Stimulated activated CD8-positive, alpha-beta memory T cell treated with anti-CD3 and anti-CD28 coated beads, Interleukin-7, amount 100 ng/mL, for 1 hour (primary cell): Measurements from ENCODE around the gene IGF1R.

Source experiments
- DNase-seq, 2 donors: peaks; one replicate each; pipeline ENCODE4 v3.0.0-alpha.2; 2020; ENCODE audit warnings: low read depth in 2 of 2

Gene IGF1R

DNA sequence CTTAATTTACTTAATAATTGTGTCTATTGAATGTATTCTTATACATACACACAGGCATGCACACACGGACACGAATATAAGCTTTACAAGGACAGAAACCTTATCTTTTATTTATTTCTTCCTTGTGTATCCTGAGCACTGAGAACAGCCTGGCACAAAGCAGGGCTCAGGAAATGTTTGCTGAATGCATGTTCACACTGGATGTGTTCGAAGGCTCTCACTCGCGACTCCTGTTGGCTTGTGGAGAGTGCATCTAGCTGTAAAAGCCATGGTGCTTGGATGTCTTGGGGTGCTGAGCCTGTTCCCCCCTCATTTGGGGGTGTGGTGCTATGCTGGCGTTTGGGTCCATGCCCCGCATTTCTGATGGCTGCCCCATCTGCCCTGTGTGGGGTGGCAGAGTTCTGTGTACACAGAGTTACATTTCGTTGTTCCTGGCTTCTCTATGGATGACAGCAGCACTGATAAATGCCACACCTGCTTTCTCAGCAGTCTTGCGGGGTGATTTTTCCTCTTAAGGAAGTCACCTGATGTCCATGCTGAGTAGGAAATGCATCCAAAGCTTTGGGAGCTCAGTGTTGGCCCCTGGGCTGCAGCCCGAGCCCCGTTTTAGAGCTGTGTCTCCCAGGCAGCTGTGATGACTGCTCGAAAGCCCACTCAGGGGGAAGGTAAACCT, 148.5 kb downstream of the IGF1R start:
- no peak for DNase-seq

DNA sequence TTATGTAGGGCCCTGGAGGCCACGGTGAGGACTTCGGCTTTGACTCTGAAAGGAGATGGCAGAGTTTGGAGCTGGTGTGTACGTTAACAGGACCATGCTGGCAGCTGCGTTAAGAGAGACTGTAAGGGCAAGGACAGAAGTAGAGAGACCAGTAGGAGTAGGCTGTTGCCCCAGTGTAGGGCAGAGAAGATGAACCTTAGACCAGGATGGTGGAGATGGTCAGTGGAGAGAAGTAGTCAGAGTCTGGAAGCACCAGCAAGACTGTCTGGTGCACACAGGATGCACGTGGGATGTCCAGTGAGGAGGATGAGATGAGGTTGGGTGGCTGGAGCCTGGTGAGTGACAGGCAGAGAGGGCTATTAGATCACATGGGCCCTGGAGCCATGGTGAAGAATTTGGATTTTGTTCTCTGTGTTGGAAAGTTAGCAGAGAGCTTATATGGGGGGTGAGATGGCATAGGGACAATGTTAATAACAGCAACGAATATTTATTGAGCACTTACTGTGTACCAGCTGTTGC, 150.1 kb downstream of the IGF1R start:
- no peak for DNase-seq

DNA sequence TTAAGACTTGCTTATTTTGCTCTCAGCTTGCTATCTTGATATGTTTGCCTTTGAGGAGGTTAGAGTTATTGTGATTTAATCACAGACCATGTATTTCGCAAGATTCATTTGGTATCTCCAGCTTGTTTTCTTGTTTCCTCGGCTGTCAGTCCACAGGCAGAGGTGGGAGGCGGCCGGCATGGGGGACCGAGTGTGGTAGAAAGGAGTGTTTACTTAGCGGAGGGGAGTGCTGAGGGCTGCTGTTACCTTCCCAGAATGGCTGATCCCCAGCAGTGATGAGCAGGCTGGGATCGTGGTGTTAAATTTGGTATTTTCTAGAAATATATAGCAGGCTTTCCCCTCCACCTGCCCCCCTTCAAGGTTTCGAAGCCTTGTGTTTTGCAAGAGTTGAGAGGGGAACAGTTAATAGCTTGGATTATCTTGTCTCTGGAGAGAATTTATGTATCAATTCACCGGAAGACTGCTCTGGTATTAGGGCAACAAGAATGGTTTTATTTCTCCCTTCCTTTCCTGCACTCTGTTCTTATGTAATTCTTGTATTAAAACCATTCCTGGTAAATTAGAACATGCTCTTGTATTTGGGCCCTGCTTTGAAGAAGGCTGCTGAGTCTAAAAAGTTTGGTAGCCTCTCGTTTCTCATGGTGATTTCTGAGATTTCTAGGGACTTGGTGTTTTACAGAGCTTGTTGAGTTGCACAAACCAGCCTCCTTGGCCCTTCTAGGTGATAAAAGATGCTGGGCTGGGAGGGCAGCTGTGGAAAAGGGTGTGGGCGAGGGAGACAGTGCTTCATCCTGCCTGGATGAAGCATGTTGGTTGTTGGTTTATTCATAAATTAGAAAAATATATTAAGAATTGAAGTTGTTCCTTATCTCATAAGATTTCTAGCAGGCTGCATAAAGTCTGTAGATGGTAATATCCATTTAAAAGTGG, 151.4 kb downstream of the IGF1R start:
- DNase-seq = no peak

DNA sequence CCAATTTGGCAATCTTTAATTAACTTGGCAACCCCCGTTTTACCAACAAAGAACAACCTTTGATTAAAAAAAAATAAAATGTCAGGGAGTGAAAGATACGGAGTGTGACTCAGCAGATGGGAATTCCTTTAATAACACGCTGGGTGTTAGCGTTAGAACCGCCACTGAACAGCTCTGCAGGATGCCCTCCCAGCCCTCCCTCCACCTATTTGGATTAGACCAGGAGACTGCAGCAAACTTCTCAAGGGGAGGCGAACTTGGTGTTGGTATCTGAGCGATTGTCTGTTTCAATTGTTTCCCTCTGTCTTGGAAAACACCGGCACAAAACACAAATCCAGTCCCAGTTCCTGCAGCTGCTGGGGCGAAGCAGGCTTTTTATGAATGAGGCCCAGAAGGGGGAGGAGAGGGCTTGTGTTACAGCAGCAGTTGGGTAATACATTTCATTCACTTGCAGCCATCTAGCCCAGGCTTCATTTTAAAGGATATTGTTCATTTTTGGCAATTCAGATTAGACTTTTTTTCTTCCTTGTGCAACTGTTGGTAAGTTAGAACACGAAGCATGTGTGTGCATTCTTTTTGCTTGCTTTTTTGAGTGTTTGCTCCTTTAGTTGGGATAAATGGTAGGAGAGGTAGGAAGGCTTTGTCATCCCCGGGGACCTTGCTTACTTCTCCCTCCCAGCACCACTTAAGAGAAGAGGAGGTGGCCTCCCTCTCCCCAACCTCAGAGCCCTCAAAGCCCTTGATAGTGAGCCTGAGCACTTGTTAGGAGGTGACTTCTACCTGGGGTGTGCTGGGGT, 152.3 kb downstream of the IGF1R start:
- no peak for DNase-seq

DNA sequence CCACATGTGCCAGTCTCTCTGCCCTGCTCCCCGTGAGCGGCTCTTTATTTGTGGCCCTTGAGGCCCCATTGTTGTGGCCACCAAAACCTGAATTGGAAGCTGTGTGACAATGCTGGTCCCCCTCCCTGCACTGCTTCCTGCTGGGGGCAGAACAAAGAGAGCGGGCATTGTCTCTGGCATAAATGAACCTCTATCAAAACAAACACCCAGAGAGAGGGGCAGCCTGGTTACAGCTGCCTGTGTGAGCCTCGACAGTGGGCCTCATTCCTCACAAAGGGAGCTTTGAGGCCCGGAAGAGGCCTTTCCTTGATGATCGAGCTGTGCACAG, 152.9 kb downstream of the IGF1R start:
- DNase-seq = no peak

DNA sequence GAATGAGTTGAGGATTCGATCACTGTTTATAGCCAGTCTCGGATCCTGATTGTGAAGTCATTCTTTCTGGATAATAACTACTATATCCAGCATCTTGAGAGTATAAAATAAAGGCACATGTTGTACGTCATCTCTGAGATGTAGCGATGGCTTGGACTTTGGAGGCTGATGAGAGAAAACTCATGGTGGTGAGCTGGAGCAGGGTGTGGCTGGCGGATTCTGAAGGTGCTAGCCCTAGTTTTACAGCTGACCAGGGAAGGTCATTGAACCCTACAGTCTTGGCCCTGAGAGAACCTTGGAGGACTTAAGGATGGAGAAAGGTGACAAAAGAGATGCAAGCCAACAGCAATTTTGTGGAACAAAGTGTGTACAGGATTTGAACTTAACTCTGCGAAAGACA, 153.8 kb downstream of the IGF1R start:
- DNase-seq = no peak

DNA sequence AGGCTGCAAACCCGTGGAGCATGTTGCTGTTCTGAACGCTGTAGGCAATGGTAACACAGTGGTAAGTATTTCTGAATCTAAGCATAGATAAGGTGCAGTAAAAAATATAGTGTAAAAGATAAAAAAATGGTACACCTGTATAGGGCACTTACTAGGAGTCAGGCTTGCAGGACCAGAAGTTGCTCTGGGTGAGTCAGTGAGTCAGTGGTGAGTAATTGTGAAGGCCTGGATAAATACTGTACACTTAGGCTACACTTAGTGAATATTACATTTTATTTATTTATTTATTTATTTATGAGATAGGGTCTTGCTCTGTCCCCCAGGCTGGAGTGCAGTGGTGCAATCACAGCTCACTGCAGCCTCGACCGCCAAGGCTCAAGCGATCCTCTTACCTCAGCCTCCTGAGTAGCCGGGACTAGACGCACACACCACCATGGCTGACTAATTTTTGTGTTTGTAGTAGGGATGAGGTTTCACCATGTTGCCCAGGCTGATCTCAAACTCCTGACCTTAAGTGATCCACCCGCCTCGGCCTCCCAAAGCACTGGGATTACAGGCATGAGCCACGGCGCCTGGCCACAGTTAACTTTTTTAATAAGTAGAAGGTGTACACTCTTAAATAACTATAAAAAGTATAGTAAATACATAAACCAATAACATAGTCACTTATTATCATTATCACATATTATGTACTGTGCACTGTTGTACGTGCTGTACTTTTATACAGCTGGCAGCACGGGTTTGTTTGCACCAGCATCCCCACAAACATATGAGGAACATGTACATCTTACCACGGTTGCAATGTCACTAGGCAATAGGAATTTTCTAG, 155.1 kb downstream of the IGF1R start:
- no peak for DNase-seq

DNA sequence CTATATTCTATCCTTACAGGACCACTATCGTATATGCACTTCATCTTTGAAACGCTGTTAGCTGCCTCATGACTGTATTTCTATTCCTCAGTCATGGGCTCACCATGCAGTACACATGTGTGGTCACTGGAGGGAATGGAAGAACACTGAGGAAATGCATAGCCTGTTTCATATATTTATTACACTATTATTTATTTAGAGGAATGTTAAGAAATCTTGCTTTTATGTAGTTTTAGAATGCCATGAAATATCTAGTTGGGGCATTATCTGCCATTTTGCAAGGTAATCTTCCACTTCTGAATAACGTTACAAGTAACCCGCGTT, 155.7 kb downstream of the IGF1R start:
- no peak for DNase-seq

DNA sequence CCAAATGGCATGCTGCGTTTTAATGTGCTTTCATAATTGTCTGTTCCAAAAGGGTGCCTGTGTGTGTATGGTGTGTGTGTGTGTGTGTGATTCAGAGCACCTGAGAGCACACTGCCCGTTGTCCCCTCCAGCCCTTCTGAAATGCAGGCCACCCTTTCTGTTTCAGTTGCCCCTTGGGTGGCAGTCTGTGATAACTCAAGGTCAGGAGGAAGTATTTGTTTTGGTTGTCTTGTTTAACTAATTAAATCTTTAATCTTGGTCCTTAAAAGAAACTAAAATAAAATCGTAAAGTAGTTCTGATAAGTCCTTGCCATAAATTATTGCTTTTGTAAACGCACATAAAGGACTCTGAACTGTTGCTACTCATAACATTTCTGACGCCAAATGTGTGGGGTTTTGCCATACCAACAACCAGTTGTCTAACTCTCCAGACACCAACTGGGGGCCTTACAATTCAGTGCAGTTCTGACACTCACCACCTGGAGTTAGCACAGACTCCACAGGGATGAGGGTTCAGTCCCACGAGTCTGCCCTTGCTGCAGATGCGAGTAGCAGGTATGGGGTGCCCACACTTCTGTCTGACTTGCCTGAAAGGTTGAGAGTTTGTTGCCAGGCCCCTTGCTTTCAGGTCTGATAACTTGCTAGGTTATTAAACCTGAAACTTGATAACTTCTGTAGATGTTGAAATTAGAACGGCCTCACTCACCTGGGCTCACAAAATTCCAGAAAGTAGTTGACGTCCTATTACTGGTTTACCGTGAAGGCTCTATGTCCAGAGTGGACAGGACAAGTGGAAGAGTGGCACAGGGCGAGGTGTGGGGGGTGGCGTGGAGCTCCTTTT, 157.3 kb downstream of the IGF1R start:
- DNase-seq = no peak

DNA sequence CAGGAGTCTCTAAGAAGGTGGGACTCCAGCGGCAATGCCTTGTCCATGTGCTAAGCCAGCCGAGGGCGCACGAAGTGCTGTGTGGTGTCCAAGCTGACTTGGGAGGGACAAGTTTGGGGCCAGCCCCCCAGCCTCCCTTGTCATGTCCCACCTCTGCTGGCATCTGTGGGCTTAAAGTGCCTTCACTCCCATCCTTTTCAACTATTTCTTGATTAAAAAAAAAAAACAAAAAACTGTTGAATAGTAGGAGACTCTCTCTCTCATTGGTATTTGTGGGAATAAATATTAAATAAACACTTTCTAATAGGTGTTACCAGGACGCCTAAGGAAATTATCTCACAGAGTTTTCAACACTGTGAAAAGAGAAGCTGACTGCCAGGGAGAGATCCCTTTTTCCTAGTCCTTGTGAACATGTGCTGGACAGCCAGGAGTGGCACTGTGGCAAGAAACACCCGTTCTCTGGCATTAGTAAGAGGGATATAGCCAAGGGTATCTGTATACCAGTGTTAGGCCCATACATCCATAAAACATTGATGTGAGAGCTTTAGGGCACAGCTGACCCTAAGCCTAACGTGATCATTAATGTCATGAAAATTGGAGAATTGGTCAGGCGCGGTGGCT, 158.0 kb downstream of the IGF1R start:
- no peak for DNase-seq

DNA sequence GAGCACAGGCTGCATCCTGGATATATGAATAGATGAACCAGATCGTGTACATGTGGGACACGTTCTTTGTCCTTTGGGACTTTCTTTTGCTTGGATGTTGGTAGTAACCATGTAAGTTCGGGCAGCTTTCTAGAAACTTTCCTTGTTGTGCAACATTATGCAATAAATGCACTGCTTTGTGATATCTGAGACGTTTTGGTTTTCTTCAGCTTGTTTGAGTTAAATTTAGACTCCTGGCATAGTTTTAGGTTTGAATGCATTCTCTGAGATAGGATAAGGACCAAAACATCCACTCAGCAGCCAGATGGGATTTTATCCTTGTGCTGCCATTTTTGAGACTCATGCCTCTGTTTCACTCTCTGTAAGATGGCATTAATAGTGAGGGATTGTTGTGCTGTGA, 158.9 kb downstream of the IGF1R start:
- no peak for DNase-seq

DNA sequence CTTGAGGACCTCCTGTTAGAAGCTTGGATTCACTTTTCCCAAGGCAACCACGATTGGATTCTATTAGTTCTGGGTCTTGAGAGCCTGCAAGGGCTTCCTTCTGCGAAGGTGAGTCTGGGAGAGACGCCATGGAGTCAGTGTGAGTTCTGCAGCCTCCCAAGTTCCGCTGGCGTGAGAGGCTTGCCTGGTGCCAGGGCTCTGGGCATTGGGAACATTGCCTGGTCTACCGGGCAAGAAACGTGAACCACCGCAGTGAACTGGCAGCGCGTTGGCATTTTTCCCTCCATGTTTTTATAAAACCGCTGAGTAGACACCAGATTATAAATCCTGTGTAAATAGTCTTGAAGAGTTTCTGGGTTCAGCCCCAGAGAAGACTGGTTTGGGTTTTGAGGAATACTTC, 160.9 kb downstream of the IGF1R start:
- no peak for DNase-seq

DNA sequence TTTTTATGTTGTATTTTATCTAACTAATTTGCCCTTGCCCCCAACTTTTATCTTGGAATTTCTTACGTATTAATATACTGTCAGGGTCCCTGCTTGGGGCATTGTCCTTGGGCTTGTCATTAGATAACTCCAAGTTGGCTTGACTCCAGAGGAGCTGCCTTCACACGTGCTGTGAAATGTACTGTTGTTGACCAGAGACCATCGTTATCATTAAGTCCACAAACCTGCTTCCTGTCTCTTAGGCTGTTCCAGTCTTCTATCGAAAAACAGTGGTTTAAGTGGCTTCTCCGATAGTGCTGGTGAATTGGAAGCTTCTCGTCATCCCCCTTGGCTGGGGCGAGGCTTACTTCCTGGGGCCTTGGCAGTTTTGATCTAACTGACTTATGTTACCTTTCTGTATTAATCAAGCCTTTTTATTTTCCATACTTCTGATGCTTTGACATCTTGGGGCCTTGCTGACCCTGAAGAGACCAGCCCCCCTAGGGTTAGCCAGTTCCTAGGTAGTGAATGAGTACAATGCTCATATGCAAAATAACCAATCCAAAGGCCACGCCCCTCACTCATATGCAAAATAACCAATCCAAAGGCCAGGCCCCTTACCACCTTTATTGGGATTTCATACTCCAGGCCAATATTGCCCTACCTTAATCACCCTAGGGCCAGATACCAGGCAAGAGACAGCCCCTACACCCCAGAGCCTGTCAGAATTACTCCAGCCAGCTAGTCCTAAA, 164.5 kb downstream of the IGF1R start:
- no peak for DNase-seq

DNA sequence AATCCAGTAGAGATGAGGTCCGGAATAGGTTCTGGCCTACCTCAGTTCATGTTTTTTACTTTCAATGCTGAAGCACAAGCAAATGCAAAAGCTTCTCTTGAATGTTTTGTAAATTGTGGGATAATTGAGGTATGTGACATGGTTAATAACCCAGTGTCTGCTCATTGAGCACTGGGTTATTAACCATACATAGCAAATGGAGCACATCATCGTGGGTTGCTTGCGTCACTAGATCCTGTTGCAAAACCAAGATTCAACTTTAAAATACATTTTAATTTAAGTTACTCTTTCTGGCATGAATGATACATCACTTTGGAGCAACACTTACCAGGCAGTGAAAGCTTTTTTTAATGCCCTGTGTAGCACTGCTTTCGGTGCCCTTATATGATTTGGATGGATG, 165.6 kb downstream of the IGF1R start:
- no peak for DNase-seq

DNA sequence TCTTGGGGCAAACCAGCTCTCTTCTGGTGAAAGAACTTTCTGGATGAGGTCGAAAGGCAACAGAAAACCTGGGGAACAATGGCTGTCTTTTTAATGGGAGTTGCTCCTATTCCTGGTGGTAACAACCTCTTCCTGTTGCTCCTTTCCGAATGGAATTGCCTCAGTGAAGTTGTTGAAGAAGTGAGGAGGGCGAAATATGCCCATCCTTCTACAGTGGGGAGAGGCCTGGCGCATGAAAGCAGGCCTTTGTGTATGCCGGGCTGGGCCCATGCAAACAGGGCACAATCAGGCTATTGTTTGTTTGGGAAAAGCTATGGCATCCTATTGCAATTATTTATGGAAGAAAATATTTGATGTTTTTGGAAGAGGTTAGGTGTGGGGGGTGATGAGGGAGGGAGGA, 166.9 kb downstream of the IGF1R start:
- DNase-seq = no peak

DNA sequence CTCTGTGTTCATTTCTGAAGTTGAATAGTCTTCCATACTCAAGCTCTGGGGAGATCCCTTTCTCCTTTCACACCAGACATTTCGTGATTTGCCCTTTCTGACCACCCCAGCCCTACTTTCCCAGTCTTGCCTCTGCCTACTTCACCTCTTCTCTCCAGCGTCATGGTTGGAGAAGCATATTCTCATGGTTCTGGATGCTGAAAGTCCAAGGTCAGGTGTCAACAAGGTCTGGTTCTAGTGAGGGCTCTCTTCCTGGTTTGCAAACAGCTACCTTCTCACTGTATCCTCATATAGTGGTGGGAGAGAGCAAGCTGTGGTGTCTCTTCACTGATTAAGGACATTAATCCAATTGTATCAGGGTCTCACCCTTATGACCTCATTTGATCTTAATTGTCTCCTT, 169.4 kb downstream of the IGF1R start:
- no peak for DNase-seq

DNA sequence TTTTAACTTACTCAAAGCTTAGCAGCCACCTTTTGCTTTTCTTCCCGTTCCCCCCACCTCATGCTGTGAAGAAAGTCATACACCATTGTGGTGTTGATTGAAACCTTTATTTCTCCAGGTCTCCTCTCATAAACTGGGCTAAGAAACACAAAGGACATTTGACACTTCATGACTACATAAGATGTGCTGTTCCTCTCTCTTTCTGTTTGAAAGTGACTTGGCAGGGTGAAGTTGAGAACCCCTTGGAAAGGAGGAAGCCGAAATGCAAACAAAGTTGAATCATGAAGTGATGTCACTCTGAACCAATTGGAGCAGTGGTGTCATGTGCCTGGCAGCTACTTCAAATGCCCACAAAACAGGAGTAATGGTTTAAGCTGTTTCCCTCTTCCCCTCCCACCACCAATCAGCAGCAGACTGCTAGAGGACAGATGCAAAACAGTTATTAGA, 174.7 kb downstream of the IGF1R start:
- no peak for DNase-seq

DNA sequence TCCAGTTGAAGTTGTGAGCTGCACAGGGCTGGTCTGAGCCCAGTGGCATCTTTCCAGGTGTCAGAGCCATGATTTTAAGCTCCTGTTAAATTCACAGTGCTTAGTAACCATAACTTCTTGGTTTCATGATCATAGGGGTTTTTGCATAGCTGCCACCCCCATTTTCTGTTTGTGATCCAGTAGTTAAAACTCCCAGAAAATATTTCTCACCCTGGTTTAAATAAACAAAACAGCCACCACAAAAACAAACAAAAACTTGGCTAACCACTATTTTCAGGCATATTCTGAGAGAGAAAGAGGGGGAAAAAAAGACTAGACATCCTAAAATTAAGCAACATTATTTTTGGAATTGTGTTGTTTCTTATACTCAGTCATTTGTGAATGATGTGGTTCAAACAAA, 175.3 kb downstream of the IGF1R start:
- no peak for DNase-seq

DNA sequence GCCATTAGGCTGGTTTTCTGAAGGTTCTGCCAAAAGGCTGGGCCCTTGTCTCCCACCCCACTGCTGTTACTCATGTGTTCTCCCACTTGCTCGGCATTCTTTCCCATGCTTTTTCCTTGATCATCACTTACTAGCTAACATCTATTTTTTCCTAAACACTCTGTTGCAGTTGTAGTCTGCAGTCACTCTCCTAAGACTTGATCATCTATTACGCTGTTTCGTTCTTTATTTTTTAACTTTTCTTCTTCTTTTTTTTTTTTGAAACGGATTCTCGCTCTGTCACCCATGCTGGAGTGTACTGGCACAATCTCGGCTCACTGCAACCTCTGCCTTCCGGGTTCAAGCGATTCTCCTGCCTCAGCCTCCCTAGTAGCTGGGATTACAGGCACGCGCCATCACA, 176.3 kb downstream of the IGF1R start:
- no peak for DNase-seq

DNA sequence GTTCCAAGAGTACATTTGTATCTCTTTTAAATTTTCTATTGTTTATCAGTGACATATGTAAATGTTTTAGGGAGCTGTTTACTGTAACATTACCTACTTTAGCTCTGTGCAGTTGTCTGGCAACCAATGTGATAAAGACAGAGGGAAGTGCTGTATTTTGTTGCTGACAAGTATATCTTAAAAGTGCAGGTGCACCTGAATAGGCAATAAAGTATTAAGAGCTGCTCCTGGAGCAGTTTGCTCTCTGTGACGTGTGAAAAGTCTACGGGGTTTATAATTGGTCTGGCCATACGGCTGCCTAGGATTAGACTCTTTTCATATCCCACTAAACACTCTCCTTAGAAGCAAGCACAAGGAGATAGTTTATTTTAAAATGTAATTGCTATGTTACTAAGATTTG, 178.3 kb downstream of the IGF1R start:
- DNase-seq = no peak
